ENCODE data around the gene DUSP21.
A peak's percentile ranks its signal among the peaks of the same experiment; 100 is the strongest.

- TF ChIP-seq, protein P1, sequence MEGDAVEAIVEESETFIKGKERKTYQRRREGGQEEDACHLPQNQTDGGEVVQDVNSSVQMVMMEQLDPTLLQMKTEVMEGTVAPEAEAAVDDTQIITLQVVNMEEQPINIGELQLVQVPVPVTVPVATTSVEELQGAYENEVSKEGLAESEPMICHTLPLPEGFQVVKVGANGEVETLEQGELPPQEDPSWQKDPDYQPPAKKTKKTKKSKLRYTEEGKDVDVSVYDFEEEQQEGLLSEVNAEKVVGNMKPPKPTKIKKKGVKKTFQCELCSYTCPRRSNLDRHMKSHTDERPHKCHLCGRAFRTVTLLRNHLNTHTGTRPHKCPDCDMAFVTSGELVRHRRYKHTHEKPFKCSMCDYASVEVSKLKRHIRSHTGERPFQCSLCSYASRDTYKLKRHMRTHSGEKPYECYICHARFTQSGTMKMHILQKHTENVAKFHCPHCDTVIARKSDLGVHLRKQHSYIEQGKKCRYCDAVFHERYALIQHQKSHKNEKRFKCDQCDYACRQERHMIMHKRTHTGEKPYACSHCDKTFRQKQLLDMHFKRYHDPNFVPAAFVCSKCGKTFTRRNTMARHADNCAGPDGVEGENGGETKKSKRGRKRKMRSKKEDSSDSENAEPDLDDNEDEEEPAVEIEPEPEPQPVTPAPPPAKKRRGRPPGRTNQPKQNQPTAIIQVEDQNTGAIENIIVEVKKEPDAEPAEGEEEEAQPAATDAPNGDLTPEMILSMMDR (IDR thresholded peaks at IDR 0.05) = no peak
- peak in 3 of 4 donors; percentile 71 to 90 (median 79) for TF ChIP-seq POLR2A (IDR thresholded peaks at IDR 0.05)
- peak in 1 of 4 donors; percentile 57 for TF ChIP-seq EP300 (IDR thresholded peaks at IDR 0.05)
- TF ChIP-seq POLR2AphosphoS5 (IDR thresholded peaks at IDR 0.05) = peak; percentile 74 to 90
Measured at GRCh38 chrX:44872821-44873414, 29.1 kb downstream of the DUSP21 start, which contains the start of gene KDM6A.

Measured in upper lobe of left lung (tissue), 4 donors.